MCF 10A (cell line): ENCODE results near the gene CNNM3. TPM values are rescaled to one million over a fixed set of nuclear protein-coding genes. Genes with fewer than 3 reads are reported as not detected.
"Not testable (repeated sequence)": the region's sequence is repeated elsewhere in the genome, so short reads cannot be mapped to it uniquely, and the experiment has no call there.

Source experiments
- BruUV-seq: library from RNA; stranded (reverse); fragments of 400-500 nt; replicated peaks from 2 replicates; lab custom pipeline; 2021; lab: Mats Ljungman, UMichigan
- CTCF ChIA-PET: fragments of 300-600 bp; sonication (Branson Sonifier 250); formaldehyde crosslinking; extraction: SDS; loops from one replicate; lab custom pipeline; 2021; ENCODE audit warnings: antibody characterized with exemption, inconsistent platforms; lab: Yijun Ruan, JAX
- POLR2A ChIA-PET: fragments of 300-600, 350-650 bp; sonication (Branson Sonifier 250); formaldehyde crosslinking; extraction: SDS; loops from one replicate; lab custom pipeline; 2020; ENCODE audit warnings: antibody characterized with exemption, inconsistent platforms; lab: Yijun Ruan, JAX
- DNase-seq: peaks from one replicate; pipeline ENCODE4 v3.0.0-alpha.2; 2018; ENCODE audit not compliant: unreplicated experiment
- H3K27ac Mint-ChIP-seq: one replicate; pipeline ENCODE4 v1.8.0; 2022; ENCODE audit warnings: mild to moderate bottlenecking, low read depth, mixed read lengths; ENCODE audit not compliant: unreplicated experiment
- H3K27me3 Mint-ChIP-seq: one replicate; pipeline ENCODE4 v1.8.0; 2022; ENCODE audit warnings: mixed read lengths; ENCODE audit not compliant: insufficient read depth, unreplicated experiment
- H3K36me3 Mint-ChIP-seq: one replicate; pipeline ENCODE4 v1.8.0; 2022; ENCODE audit warnings: mild to moderate bottlenecking, moderate library complexity, mixed read lengths; ENCODE audit not compliant: insufficient read depth, unreplicated experiment
- H3K4me1 Mint-ChIP-seq: one replicate; pipeline ENCODE4 v1.8.0; 2022; ENCODE audit warnings: mixed read lengths; ENCODE audit not compliant: insufficient read depth, unreplicated experiment
- H3K4me3 Mint-ChIP-seq: one replicate; pipeline ENCODE4 v1.8.0; 2022; ENCODE audit warnings: mild to moderate bottlenecking, moderate library complexity, mixed read lengths; ENCODE audit not compliant: unreplicated experiment
- H3K9me3 Mint-ChIP-seq: one replicate; pipeline ENCODE4 v1.8.0; 2022; ENCODE audit warnings: mixed read lengths; ENCODE audit not compliant: unreplicated experiment
- CTCF ChIP-seq: fragments of 200-600 bp; IDR thresholded peaks from one replicate; pipeline ENCODE4 v1.8.0; 2022; ENCODE audit warnings: antibody characterized with exemption, mild to moderate bottlenecking; ENCODE audit not compliant: unreplicated experiment
- intact Hi-C: fragments of 100-400 bp; cut with micrococcal nuclease; formaldehyde crosslinking; loops from 2 replicates; pipeline ENCODE4 v1.14.1; 2022
- total RNA-seq: library from RNA; stranded (reverse); gene quantifications from 2 replicates; pipeline ENCODE4 v1.2.3, GENCODE V29; 2022

Gene CNNM3
- total RNA-seq, 1 experiment from 2014 or later, result 9.1 TPM

DNA sequence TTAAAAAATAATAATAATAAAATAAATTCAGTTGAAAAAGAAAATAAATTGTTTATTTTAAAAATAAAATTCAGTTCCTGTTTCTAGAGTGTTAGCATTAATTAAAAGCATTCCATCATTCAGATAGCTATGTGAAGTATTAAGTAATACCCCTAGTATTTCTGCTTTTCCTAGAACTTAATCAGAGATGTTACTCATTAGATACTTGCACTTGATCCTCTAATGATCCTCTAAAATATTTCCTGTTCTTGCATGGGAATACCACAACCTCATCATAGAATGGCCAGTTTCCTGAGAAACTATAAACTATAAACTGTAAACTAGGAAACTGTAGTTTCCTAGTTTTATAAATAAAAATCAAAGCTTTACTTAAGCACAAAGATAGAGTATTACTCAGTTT is 11.1 kb upstream of the CNNM3 start:
- Mint-ChIP-seq H3K4me1 (no peaks in the 10 kb centered on the region), H3K36me3 (peaks cover 5% of the 10 kb centered on the region), H3K4me3 (no peak overlapping the region), H3K27ac (no peak overlapping the region), H3K9me3 (no peaks in the 10 kb centered on the region), H3K27me3 (no peaks in the 10 kb centered on the region)
- TF ChIP-seq CTCF, result no peak
- DNase-seq, result no peak
- ChIA-PET CTCF (interaction anchor here (0.6 to 1.2 kb wide), 3 partner anchors 42 to 150 kb away, joined by 3 to 6 read pairs (median 4); no protein-coding TSS in a partner anchor), POLR2A (interaction anchor here (1.5 kb wide), 1 partner anchor 10 kb away, joined by 5 read pairs; no protein-coding TSS in a partner anchor)
- BruUV-seq, result no TSS peak
- intact Hi-C loops, result loop anchor here (5.0 to 10.0 kb wide), 2 partner anchors 70 to 188 kb away; no protein-coding TSS in a partner anchor

GRCh38 chr2:96805946-96806345 is 10.1 kb upstream of the CNNM3 start:
- not testable (repeated sequence) for BruUV-seq, H3K4me3 Mint-ChIP-seq, H3K27me3 Mint-ChIP-seq, H3K9me3 Mint-ChIP-seq, H3K27ac Mint-ChIP-seq, H3K4me1 Mint-ChIP-seq, DNase-seq, H3K36me3 Mint-ChIP-seq
- POLR2A ChIA-PET, result interaction anchor here (1.0 kb wide), 1 partner anchor 9 kb away, joined by 3 read pairs; no protein-coding TSS in a partner anchor
- CTCF ChIA-PET, result interaction anchor here (0.7 to 1.5 kb wide), 3 partner anchors 45 to 236 kb away, joined by 3 to 5 read pairs (median 5); partner anchors contain the start of gene CNNM4
- intact Hi-C loops, result loop anchor here (10.0 kb wide), 1 partner anchor 71 kb away; no protein-coding TSS in a partner anchor

- Mint-ChIP-seq H3K27me3 (no peaks in the 10 kb centered on the region), H3K9me3 (no peaks in the 10 kb centered on the region), H3K36me3 (peaks cover 5% of the 10 kb centered on the region), H3K4me1 (no peaks in the 10 kb centered on the region), H3K4me3 (no peak overlapping the region), H3K27ac (no peak overlapping the region)
- ChIA-PET POLR2A (interaction anchor here (1.0 kb wide), 1 partner anchor 9 kb away, joined by 3 read pairs; no protein-coding TSS in a partner anchor), CTCF (interaction anchor here (0.6 to 1.5 kb wide), 4 partner anchors 44 to 236 kb away, joined by 3 to 5 read pairs (median 3); partner anchors contain the start of gene CNNM4)
- BruUV-seq, result no TSS peak
- no peak for DNase-seq
- TF ChIP-seq CTCF, result no peak
- intact Hi-C loops, result loop anchor here (10.0 kb wide), 1 partner anchor 72 kb away; no protein-coding TSS in a partner anchor
These were observed 9.5 kb upstream of the CNNM3 start for GRCh38 chr2:96806468-96807126.

GRCh38 chr2:96807127-96807471 is 9.0 kb upstream of the CNNM3 start:
- ChIA-PET CTCF (interaction anchor here (0.6 to 1.5 kb wide), 4 partner anchors 45 to 210 kb away, joined by 3 to 5 read pairs (median 4); partner anchors contain the start of gene CNNM4), POLR2A (interaction anchor here (1.0 kb wide), 1 partner anchor 8 kb away, joined by 3 read pairs; no protein-coding TSS in a partner anchor)
- Mint-ChIP-seq H3K27ac (no peak overlapping the region), H3K4me3 (no peak overlapping the region), H3K36me3 (peaks cover 5% of the 10 kb centered on the region), H3K9me3 (no peaks in the 10 kb centered on the region), H3K4me1 (no peaks in the 10 kb centered on the region), H3K27me3 (no peaks in the 10 kb centered on the region)
- intact Hi-C loops, result loop anchor here (10.0 kb wide), 1 partner anchor 72 kb away; no protein-coding TSS in a partner anchor
- BruUV-seq, result no TSS peak
- no peak for TF ChIP-seq CTCF
- no peak for DNase-seq
